Measurements from ENCODE around the gene TM4SF4. TPM values are rescaled to one million over a fixed set of nuclear protein-coding genes. Genes with fewer than 3 reads are reported as not detected.

TM4SF4 gene
- polyA plus RNA-seq, 1 donor from 2014 or later = not detected

DNA sequence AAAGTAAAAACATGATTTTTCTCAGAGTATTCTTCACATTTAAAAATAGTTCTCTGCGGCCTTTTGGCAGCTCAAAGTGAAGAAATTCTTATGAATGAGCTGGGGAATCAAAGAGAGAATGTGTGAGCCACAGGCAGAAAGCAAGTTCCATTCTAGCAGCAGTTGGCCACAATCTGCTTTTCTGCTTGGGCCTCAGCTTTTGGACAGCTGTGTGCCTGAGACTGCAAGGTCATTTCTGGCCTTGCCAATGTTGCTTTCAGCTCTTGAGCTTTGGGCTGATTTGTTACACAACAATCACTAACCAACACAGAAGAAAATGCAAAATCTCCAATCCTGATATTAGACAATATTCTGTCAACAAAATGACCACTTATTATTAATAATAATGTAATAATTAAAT lies 14.4 kb upstream of the TM4SF4 start:
- H4K20me1 ChIP-seq (ENCODE audit: insufficient read depth) = no peaks in the 10 kb centered on the region
- H3K27me3 ChIP-seq (ENCODE audit: insufficient read depth, low read depth, low read length) = no peaks in the 10 kb centered on the region
- no peaks in the 10 kb centered on the region for H3K36me3 ChIP-seq (ENCODE audit: insufficient read depth, low read length)
- TF ChIP-seq SMC3 (conservative IDR thresholded peaks at IDR 0.05; ENCODE audit: poor library complexity) = no peak
- TF ChIP-seq TAF1 (IDR thresholded peaks at IDR 0.05; ENCODE audit: low read depth) = no peak
- no peak for TF ChIP-seq POLR2AphosphoS5 (IDR thresholded peaks at IDR 0.05)
- no peak for TF ChIP-seq EP300 (conservative IDR thresholded peaks at IDR 0.05; ENCODE audit: poor library complexity, severe bottlenecking)
- TF ChIP-seq EZH2 (IDR thresholded peaks at IDR 0.05; ENCODE audit: borderline replicate concordance, insufficient read depth, low read length, poor library complexity, severe bottlenecking) = no peak
- TF ChIP-seq, protein P1, sequence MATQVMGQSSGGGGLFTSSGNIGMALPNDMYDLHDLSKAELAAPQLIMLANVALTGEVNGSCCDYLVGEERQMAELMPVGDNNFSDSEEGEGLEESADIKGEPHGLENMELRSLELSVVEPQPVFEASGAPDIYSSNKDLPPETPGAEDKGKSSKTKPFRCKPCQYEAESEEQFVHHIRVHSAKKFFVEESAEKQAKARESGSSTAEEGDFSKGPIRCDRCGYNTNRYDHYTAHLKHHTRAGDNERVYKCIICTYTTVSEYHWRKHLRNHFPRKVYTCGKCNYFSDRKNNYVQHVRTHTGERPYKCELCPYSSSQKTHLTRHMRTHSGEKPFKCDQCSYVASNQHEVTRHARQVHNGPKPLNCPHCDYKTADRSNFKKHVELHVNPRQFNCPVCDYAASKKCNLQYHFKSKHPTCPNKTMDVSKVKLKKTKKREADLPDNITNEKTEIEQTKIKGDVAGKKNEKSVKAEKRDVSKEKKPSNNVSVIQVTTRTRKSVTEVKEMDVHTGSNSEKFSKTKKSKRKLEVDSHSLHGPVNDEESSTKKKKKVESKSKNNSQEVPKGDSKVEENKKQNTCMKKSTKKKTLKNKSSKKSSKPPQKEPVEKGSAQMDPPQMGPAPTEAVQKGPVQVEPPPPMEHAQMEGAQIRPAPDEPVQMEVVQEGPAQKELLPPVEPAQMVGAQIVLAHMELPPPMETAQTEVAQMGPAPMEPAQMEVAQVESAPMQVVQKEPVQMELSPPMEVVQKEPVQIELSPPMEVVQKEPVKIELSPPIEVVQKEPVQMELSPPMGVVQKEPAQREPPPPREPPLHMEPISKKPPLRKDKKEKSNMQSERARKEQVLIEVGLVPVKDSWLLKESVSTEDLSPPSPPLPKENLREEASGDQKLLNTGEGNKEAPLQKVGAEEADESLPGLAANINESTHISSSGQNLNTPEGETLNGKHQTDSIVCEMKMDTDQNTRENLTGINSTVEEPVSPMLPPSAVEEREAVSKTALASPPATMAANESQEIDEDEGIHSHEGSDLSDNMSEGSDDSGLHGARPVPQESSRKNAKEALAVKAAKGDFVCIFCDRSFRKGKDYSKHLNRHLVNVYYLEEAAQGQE (IDR thresholded peaks at IDR 0.05; ENCODE audit: borderline replicate concordance) = no peak
- TF ChIP-seq CTCF (IDR thresholded peaks at IDR 0.05; ENCODE audit: poor library complexity, severe bottlenecking) = no peak
- no peak for TF ChIP-seq RAD21 (conservative IDR thresholded peaks at IDR 0.05)
- no peak for TF ChIP-seq MXI1 (conservative IDR thresholded peaks at IDR 0.05; ENCODE audit: poor library complexity, severe bottlenecking)
- no peaks in the 10 kb centered on the region for H3K9me3 ChIP-seq (ENCODE audit: low read length)
- H3K4me2 ChIP-seq (ENCODE audit: low read length) = no peak overlapping the region
- H3K4me3 ChIP-seq (ENCODE audit: low read length) = no peak overlapping the region
- H3K9ac ChIP-seq (ENCODE audit: low read length) = no peak overlapping the region
- no peaks in the 10 kb centered on the region for H3K79me2 ChIP-seq (replicated peaks; ENCODE audit: insufficient read depth, low read length)
- no peaks in the 10 kb centered on the region for H3F3A ChIP-seq (ENCODE audit: insufficient read depth, low read length, poor library complexity, severe bottlenecking)
- no peak overlapping the region for H2AFZ ChIP-seq (ENCODE audit: low read depth, low read length)
- H3K27ac ChIP-seq (ENCODE audit: low read length) = no peak overlapping the region
- H3K9me2 ChIP-seq (ENCODE audit: insufficient read depth, low read length) = no peaks in the 10 kb centered on the region

GRCh38 chr3:149462051-149462450 lies 12.4 kb upstream of the TM4SF4 start:
- no peaks in the 10 kb centered on the region for H3F3A ChIP-seq (ENCODE audit: insufficient read depth, low read length, poor library complexity, severe bottlenecking)
- no peaks in the 10 kb centered on the region for H3K79me2 ChIP-seq (replicated peaks; ENCODE audit: insufficient read depth, low read length)
- no peak overlapping the region for H2AFZ ChIP-seq (ENCODE audit: low read depth, low read length)
- H3K9me3 ChIP-seq (ENCODE audit: low read length) = no peaks in the 10 kb centered on the region
- H4K20me1 ChIP-seq (ENCODE audit: insufficient read depth) = no peaks in the 10 kb centered on the region
- no peaks in the 10 kb centered on the region for H3K36me3 ChIP-seq (ENCODE audit: insufficient read depth, low read length)
- no peak overlapping the region for H3K4me3 ChIP-seq (ENCODE audit: low read length)
- H3K4me2 ChIP-seq (ENCODE audit: low read length) = no peak overlapping the region
- no peaks in the 10 kb centered on the region for H3K9me2 ChIP-seq (ENCODE audit: insufficient read depth, low read length)
- H3K27ac ChIP-seq (ENCODE audit: low read length) = no peak overlapping the region
- H3K27me3 ChIP-seq (ENCODE audit: insufficient read depth, low read depth, low read length) = no peaks in the 10 kb centered on the region
- TF ChIP-seq MXI1 (conservative IDR thresholded peaks at IDR 0.05; ENCODE audit: poor library complexity, severe bottlenecking) (no peak), RAD21 (conservative IDR thresholded peaks at IDR 0.05) (no peak), SMC3 (conservative IDR thresholded peaks at IDR 0.05; ENCODE audit: poor library complexity) (no peak), EZH2 (IDR thresholded peaks at IDR 0.05; ENCODE audit: borderline replicate concordance, insufficient read depth, low read length, poor library complexity, severe bottlenecking) (no peak), CTCF (IDR thresholded peaks at IDR 0.05; ENCODE audit: poor library complexity, severe bottlenecking) (no peak), POLR2AphosphoS5 (IDR thresholded peaks at IDR 0.05) (no peak), TAF1 (IDR thresholded peaks at IDR 0.05; ENCODE audit: low read depth) (no peak), EP300 (conservative IDR thresholded peaks at IDR 0.05; ENCODE audit: poor library complexity, severe bottlenecking) (no peak)
- TF ChIP-seq, protein P1 (IDR thresholded peaks at IDR 0.05; ENCODE audit: borderline replicate concordance) = no peak
- H3K9ac ChIP-seq (ENCODE audit: low read length) = no peak overlapping the region

All from neural cell (in vitro differentiated cells).